ENCODE measurements around the gene UNC119B.
"Not testable (repeated sequence)": the region's sequence is repeated elsewhere in the genome, so short reads cannot be mapped to it uniquely, and the experiment has no call there.

Gene UNC119B

GRCh38 chr12:120720234-120720986, 10.2 kb downstream of the UNC119B start:
- no peak for DNase-seq

GRCh38 chr12:120720987-120721801, 10.9 kb downstream of the UNC119B start:
- no peak for DNase-seq

DNA sequence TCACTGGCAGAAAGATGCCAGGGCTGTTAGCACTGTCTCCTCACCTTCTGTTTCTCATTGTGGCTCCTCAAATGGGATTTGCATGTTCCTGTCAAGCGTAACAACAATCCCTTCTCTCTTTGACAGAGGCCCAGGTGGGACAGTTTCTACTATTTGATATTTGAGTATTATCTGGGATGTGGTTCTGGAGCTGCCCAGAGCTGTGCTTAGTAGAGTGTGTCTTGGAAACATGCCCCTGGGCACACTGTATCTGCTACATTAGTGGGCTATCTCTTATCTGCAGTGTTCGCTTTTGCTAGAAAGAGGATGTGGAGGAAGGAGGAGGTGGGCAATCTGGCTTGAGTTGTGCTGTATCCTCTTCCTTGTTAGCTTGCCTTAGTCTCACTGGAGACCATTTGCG, 11.6 kb downstream of the UNC119B start:
- no peak for DNase-seq

DNA sequence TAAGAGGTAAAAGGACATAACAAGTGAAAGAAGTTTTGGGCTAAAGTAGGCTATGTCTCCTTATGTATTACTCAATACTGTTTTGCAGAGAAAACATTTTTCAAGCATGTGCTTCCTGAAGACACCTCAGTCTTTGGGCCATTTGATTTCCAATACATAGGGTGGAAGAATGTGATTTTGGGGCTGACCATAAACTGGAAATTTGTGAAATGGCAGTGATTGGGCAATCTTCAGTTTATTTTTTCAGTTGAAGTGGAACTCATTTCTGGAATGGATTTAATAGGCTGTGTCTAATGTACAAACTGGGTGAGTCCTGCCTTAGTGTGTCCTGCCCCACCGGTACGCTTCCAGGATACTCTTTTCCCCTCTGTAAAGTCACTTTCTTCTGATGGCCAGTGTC, 12.5 kb downstream of the UNC119B start:
- no peak for DNase-seq

GRCh38 chr12:120724720-120725119, 14.5 kb downstream of the UNC119B start:
- no peak for DNase-seq

GRCh38 chr12:120725151-120725658, 14.9 kb downstream of the UNC119B start:
- no peak for DNase-seq

- DNase-seq, result peak; percentile 84 to 94
These were observed 15.6 kb downstream of the UNC119B start, which contains the start of gene ACADS for GRCh38 chr12:120725659-120726509. Gene ACADS, plus strand, starts transcription at chr12:120725826. Its CDS starts 60 bp downstream, at chr12:120725886.

DNA sequence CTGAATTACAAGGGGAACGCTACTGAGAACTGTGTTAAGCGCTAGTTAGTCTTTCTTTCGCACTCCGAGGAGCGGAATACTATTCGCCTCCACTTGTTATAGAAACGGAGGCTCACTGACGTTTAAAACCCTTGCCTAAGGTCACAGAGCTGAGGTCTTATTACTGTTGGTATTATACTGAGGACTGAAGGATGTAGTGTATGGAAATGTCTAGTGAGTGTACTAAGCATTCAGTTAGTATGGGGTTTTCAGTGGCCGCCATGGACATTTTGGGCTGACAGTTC, 16.2 kb downstream of the UNC119B start:
- no peak for DNase-seq

DNA sequence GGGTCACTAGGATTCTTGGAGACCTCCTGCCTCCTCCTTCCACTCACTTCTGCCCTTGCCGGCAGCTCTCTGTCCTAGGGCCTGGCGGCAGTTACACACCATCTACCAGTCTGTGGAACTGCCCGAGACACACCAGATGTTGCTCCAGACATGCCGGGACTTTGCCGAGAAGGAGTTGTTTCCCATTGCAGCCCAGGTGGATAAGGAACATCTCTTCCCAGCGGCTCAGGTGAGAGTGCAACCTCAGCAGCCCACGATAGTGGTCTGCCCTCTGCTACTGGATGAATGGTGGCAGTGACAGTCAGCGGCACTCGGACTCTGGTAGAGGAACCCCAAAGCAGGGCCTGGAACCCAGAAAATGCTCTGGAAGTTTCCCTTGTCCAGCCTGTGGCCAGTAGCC, 16.7 kb downstream of the UNC119B start:
- DNase-seq, result no peak

GRCh38 chr12:120732198-120732597, 21.9 kb downstream of the UNC119B start:
- not testable (repeated sequence) for DNase-seq

GRCh38 chr12:120733574-120733973, 23.3 kb downstream of the UNC119B start:
- DNase-seq, result no peak

DNA sequence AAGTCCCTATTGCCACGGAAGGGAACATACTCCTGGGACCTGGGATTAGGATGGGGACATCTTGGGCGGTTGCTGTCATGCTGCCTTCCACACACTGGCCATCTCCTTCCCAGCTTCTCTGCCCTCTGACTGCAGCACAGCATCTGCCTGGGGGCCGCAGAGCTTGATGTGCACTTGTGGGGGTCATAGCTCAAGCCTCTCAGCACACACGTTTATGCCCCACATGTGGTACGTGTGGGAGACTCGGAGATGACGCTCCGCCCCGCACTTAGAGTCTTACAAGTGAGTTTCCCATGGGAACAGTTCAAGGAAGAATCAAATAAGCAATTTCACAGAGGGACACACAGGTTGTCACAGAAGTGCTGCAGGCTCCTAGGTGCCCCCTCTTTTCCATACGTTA, 24.0 kb downstream of the UNC119B start:
- no peak for DNase-seq

GRCh38 chr12:120735181-120735580, 24.9 kb downstream of the UNC119B start:
- no peak for DNase-seq

DNA sequence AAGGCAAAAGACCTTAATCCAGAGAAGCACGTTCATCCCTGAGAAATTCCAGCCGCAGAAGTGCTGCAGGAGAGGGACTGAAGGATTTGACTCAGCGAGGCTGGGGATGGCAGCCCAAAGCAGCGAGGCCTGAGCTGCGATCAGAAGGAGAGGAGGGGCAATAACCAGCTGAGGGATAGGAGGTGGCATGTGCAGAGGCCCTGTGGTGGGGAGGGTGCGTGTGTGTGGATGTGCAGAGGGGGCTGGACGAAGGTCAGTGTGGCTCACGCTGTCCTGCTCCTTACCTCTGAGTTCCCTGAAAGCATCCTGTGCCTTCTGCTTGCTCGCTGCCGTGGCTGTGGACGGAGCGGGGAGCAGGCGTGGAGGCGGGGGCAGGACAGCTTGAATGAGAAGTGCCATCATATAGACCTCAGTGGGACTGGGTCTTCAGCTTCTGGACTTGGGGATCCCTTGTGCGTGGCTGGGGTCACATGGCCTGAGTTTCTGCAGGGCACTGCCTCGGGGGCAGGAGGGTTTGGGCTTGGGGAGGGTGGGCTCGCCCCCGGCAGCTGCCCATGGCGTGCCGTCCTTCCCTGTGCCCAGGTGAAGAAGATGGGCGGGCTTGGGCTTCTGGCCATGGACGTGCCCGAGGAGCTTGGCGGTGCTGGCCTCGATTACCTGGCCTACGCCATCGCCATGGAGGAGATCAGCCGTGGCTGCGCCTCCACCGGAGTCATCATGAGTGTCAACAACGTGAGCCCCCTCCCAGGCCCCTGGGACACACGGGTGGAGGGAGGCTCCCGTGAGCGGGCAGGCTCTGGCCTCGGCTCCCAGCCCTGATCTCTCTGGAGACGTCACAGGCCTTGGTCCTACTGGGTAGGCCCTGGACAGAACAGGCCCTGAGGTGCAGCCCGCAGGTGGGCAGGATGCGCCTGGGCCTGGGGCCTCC, 26.4 kb downstream of the UNC119B start:
- no peak for DNase-seq

DNA sequence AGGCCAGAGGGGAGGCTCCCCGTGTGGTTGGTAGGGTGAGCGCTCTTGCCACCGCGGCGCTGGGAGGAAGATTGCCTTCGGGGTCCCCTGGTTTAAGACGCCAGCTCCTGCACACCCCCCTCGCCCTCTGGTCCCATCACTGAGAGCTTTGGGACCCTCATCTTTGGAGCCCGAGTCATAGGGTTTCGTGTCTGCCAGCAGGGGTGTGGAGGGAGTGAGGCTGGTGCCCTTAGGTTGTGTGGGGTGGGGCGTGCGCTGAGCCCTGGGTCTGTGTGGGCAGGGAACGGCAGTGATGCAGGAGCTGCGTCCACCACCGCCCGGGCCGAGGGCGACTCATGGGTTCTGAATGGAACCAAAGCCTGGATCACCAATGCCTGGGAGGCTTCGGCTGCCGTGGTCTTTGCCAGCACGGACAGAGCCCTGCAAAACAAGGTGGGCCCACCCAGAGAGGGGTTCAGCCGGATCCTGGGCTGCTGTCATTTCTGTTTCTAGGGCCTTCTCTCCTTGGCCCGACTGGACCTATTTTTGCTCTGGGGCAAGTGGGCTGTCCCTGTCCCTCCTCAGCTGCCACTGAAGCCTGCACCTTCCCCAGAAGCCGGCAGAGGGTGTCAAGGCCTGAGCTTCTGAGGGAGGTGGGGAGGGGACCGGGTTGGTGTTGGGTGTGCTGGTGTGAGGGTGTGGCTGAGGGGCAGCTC, 27.4 kb downstream of the UNC119B start:
- no peak for DNase-seq

DNA sequence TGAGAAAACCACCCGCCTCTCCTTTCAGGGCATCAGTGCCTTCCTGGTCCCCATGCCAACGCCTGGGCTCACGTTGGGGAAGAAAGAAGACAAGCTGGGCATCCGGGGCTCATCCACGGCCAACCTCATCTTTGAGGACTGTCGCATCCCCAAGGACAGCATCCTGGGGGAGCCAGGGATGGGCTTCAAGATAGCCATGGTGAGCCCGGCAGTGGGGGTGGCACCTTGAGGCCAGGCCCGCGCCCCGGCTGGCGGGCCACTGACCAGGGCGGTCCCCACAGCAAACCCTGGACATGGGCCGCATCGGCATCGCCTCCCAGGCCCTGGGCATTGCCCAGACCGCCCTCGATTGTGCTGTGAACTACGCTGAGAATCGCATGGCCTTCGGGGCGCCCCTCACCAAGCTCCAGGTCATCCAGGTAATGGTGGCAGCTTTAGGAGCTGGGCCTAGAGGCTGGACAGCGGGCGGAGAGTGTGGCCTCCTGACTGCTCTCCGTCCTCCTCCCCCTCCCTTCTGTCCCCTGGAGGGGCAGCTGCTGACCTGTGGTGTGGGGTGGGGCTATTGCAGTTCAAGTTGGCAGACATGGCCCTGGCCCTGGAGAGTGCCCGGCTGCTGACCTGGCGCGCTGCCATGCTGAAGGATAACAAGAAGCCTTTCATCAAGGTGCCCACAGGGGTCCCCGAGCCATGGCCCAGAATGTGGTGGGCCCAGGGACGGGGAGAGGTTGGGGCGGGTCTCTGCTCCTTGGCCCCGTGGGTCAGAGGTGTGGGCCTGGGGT, 28.2 kb downstream of the UNC119B start:
- no peak for DNase-seq

DNA sequence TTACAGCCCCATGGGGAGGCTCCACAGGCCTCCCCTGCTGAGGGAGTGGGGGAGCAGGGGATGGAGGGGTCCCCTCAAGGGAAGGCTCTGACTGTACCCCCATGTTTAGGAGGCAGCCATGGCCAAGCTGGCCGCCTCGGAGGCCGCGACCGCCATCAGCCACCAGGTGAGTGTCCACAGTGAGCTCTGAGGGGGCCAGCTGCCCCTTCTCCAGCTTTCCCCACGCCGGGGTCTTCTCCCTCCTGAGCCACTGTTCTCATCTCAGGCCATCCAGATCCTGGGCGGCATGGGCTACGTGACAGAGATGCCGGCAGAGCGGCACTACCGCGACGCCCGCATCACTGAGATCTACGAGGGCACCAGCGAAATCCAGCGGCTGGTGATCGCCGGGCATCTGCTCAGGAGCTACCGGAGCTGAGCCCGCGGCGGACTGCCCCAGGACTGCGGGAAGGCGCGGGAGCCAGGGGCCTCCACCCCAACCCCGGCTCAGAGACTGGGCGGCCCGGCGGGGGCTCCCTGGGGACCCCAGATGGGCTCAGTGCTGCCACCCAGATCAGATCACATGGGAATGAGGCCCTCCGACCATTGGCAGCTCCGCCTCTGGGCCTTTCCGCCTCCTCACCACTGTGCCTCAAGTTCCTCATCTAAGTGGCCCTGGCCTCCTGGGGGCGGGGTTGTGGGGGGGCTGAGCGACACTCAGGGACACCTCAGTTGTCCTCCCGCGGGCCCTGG, 28.9 kb downstream of the UNC119B start:
- DNase-seq, result no peak

GRCh38 chr12:120739821-120740613, 29.8 kb downstream of the UNC119B start:
- no peak for DNase-seq

GRCh38 chr12:120740871-120741270, 30.6 kb downstream of the UNC119B start:
- DNase-seq, result no peak

Data from stimulated activated CD4-positive, alpha-beta T cell treated with anti-CD3 and anti-CD28 coated beads, Interleukin-4, amount 100 ng/mL, for 4 hours (primary cell).